Upper lobe of left lung (tissue), 6 donors: ENCODE measurements around the gene BCDIN3D. TPM values are rescaled to one million over a fixed set of nuclear protein-coding genes. Genes with fewer than 3 reads are reported as not detected.
"Not testable (repeated sequence)": the region's sequence is repeated elsewhere in the genome, so short reads cannot be mapped to it uniquely, and the experiment has no call there.

Source experiments
- ATAC-seq, 2 donors: fragments of 200-7000 bp; cut with Tn5 transposase; one replicate each; pipeline ENCODE4 v1.9.1; 2022; ENCODE audit warnings: mild to moderate bottlenecking in 2 of 2, moderate library complexity in 2 of 2; ENCODE audit not compliant: low FRiP score in 2 of 2
- DNase-seq, 2 donors: peaks; one replicate each; pipeline ENCODE4 v3.0.0-alpha.2; 2019 to 2020
- H3K27ac ChIP-seq, 4 donors: fragments of 200-600 bp; sonication (generic); one replicate each; pipeline ENCODE4 v1.5.1; 2016 to 2019
- H3K27me3 ChIP-seq, 4 donors: fragments of 200-600 bp; sonication (generic); one replicate each; pipeline ENCODE4 v1.5.1; 2017 to 2019
- H3K36me3 ChIP-seq, 4 donors: fragments of 200-600 bp; sonication (generic); one replicate each; pipeline ENCODE4 v1.5.1; 2016 to 2019
- H3K4me1 ChIP-seq, 4 donors: fragments of 200-600 bp; sonication (generic); one replicate each; pipeline ENCODE4 v1.5.1; 2018 to 2019
- H3K4me3 ChIP-seq, 4 donors: fragments of 200-600 bp; sonication (generic); one replicate each; pipeline ENCODE4 v1.5.1; 2017 to 2019; ENCODE audit warnings: mild to moderate bottlenecking in 2 of 4, moderate library complexity in 1 of 4
- H3K9me3 ChIP-seq, 4 donors: fragments of 200-600 bp; sonication (generic); one replicate each; pipeline ENCODE4 v1.5.1; 2018 to 2019
- EP300 ChIP-seq, 4 donors: sonication (generic); formaldehyde crosslinking; IDR thresholded peaks; one replicate each; pipeline ENCODE4 v1.5.1; 2017; ENCODE audit warnings: antibody characterized with exemption in 4 of 4, control low read depth in 2 of 4
- POLR2A ChIP-seq, 4 donors: fragments of 450-650 bp; IDR thresholded peaks; one replicate each; pipeline ENCODE4 v1.5.1; 2016 to 2017; ENCODE audit warnings: antibody characterized with exemption in 4 of 4, mild to moderate bottlenecking in 2 of 4
- POLR2AphosphoS5 ChIP-seq, 2 donors: sonication (generic); formaldehyde crosslinking; IDR thresholded peaks; one replicate each; pipeline ENCODE4 v1.5.1; 2017; ENCODE audit warnings: antibody characterized with exemption in 2 of 2
- WGBS, 2 donors: methylation state at CpG; one replicate each; pipeline ENCODE4 v1.1.5; 2017 to 2018; 5-methylcytosine and 5-hydroxymethylcytosine counted together
- total RNA-seq, 6 donors: library from RNA; depleted of rRNA in 4 of 6; stranded (reverse); fragments of >200 nt in 4 of 6; gene quantifications; one replicate each; pipeline versions ENCODE4 v1.1.0 to v1.2.1, GENCODE V29; 2016 to 2021
- TF ChIP-seq, protein P1 (sequence below), 6 experiments: fragments of 450-650 bp in 4 of 6; fragments of 200-600 bp in 2 of 6; sonication (generic) in 2 of 6; IDR thresholded peaks; one replicate each; pipeline ENCODE4 v1.5.1; 2016 to 2019; ENCODE audit warnings: antibody characterized with exemption in 6 of 6
- donor health status: DM: no; HTN: no; CAD: no; lungs with moderate emphysema.
- donor health status: DM: no; HTN: yes; CAD: no; lungs with severe emphysema.

Gene BCDIN3D
- total RNA-seq, 6 donors from 2014 or later: 0.44 to 4.9 (median 4.2) TPM

DNA sequence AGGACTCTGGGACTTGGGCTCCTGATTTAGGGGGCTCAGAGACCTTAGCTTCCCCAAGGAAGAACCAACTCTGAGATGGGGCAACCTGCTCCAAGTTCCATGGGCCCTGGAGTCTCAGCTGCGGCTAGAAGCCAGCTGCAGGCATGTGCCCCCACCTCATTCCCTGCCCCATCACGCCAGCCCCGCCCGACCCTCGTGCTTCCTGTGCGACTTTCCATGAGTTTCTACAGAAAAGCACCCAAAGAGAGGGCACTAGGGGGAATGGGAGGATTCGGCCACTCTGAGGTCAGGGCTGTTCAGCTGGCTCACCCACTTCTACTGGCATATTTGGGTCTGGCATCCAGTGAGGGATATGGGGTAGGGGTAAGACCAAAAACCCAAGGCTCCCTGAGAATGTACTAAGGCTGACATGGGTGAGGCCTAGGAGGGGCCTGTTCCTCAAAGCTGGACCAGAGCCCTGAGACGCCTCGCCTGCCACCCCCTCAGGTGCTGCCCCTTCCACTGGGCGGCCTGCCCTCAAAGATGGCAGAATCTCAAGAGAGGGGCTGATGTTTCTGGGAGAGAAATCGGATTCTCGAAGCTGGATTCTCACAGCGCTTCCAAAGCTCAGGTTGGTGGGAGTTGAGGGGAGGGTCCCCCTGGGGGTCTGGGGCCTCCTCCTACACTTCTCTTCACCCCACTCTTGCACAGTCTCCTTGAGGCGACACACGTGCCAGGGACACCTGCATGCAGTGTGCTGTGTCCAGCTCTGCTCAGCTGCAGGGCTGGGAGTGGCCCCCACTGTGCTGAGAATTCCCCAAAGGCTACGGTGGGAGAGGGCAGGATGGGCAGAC is 38.7 kb upstream of the BCDIN3D start:
- DNase-seq: no peak
- Histone ChIP-seq H3K27ac (no peak overlapping the region), H3K4me1 (no peaks in the 10 kb centered on the region), H3K27me3 (no peaks in the 10 kb centered on the region), H3K36me3 (no peaks in the 10 kb centered on the region), H3K9me3 (no peaks in the 10 kb centered on the region), H3K4me3 (no peak overlapping the region)
- ATAC-seq: no peak
- WGBS, 2 donors: 87 to 96% methylated on average over 10 to 16 of the region's 16 CpGs
- no peak for TF ChIP-seq POLR2A (IDR thresholded peaks at IDR 0.05)
- TF ChIP-seq EP300 (IDR thresholded peaks at IDR 0.05): no peak
- TF ChIP-seq, protein P1, sequence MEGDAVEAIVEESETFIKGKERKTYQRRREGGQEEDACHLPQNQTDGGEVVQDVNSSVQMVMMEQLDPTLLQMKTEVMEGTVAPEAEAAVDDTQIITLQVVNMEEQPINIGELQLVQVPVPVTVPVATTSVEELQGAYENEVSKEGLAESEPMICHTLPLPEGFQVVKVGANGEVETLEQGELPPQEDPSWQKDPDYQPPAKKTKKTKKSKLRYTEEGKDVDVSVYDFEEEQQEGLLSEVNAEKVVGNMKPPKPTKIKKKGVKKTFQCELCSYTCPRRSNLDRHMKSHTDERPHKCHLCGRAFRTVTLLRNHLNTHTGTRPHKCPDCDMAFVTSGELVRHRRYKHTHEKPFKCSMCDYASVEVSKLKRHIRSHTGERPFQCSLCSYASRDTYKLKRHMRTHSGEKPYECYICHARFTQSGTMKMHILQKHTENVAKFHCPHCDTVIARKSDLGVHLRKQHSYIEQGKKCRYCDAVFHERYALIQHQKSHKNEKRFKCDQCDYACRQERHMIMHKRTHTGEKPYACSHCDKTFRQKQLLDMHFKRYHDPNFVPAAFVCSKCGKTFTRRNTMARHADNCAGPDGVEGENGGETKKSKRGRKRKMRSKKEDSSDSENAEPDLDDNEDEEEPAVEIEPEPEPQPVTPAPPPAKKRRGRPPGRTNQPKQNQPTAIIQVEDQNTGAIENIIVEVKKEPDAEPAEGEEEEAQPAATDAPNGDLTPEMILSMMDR (IDR thresholded peaks at IDR 0.05): no peak
- TF ChIP-seq POLR2AphosphoS5 (IDR thresholded peaks at IDR 0.05): no peak

DNA sequence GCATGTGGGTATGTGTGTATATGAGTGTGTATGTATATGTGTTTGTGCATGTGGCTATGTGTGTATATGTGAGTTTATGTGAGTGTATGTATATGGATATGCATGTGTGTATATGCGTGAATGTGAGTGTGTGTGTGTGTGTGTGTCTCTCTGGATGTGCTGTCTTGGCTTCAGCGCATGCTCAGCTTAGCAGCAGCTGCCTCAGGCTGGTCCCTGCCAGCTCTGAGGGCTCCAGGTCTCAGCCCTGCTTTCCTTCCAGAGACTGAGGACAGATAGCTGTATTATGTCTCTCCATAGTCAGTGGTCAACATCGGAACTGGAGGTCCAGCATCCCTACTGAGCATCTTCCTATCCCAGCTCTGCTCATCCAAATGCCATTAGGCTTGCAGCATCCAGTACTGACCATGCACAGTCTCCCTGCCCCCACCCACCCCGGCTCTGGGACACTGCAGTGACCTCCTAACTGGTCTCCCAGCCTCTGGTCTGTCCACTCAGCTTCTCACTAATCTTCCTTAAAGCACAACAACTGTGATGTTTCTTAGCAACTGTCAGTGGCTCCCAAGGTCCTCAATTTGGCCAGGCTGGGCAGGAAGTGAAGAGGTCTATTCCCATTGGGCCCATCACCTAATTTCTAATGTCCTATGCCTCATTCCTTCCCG is 38.0 kb upstream of the BCDIN3D start:
- H3K9me3 ChIP-seq: no peaks in the 10 kb centered on the region
- no peak for ATAC-seq
- TF ChIP-seq EP300 (IDR thresholded peaks at IDR 0.05): no peak
- TF ChIP-seq POLR2AphosphoS5 (IDR thresholded peaks at IDR 0.05): no peak
- TF ChIP-seq, protein P1 (IDR thresholded peaks at IDR 0.05): no peak
- no peak for TF ChIP-seq POLR2A (IDR thresholded peaks at IDR 0.05)
- H3K27me3 ChIP-seq: no peaks in the 10 kb centered on the region
- WGBS, 2 donors: 76 to 84% methylated on average over 5 of the region's 5 CpGs
- H3K4me1 ChIP-seq: no peaks in the 10 kb centered on the region
- no peak for DNase-seq
- H3K4me3 ChIP-seq: no peak overlapping the region
- H3K36me3 ChIP-seq: no peaks in the 10 kb centered on the region
- H3K27ac ChIP-seq: no peak overlapping the region

DNA sequence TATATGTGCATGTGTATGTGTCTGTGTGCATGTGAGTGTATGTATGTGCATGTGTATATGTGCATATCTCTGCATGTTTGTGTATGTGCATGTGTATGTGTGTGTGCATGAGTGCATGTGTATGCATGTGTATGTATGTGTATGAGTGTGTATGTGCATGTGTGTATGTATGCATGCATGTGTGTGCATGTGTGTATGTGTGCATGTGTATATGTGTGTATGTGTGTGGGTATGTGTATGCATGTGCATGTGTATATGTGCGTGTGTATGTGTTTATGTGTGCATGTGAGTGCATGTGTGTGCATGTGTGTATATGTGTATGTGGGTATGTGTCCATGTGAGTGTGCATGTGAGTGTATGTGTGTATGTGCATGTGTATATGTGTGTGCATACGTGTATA is 36.2 kb upstream of the BCDIN3D start:
- ATAC-seq, H3K27me3 ChIP-seq, H3K36me3 ChIP-seq, H3K27ac ChIP-seq, H3K4me3 ChIP-seq, H3K4me1 ChIP-seq, DNase-seq, H3K9me3 ChIP-seq: not testable (repeated sequence)
- WGBS, 2 donors: 79 to 86% methylated on average over 2 of the region's 2 CpGs

DNA sequence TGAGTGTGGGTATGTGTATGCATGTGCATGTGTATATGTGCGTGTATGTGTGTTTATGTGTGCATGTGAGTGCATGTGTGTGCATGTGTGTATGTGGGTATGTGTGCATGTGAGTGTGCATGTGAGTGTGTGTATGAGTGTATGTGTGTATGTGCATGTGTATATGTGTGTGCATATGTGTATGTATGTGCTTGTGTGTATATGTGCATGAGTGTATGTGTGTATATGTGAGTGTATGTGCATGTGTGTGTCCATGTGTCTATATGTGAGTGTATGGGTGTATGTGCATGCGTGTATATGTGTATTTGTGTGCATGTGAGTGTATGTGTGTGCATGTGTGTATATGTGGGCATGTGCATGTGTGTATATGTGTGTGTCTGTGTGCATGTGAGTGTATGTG is 35.1 kb upstream of the BCDIN3D start:
- H3K4me3 ChIP-seq: no peak overlapping the region
- H3K9me3 ChIP-seq: no peaks in the 10 kb centered on the region
- H3K27me3 ChIP-seq: no peaks in the 10 kb centered on the region
- DNase-seq (no peak), ATAC-seq (no peak)
- TF ChIP-seq POLR2A (IDR thresholded peaks at IDR 0.05) (no peak), EP300 (IDR thresholded peaks at IDR 0.05) (no peak), POLR2AphosphoS5 (IDR thresholded peaks at IDR 0.05) (no peak)
- TF ChIP-seq, protein P1 (IDR thresholded peaks at IDR 0.05): no peak
- H3K4me1 ChIP-seq: no peaks in the 10 kb centered on the region
- H3K27ac ChIP-seq: no peak overlapping the region
- WGBS, 2 donors: 80 to 88% methylated on average over 2 of the region's 2 CpGs
- H3K36me3 ChIP-seq: no peaks in the 10 kb centered on the region

DNA sequence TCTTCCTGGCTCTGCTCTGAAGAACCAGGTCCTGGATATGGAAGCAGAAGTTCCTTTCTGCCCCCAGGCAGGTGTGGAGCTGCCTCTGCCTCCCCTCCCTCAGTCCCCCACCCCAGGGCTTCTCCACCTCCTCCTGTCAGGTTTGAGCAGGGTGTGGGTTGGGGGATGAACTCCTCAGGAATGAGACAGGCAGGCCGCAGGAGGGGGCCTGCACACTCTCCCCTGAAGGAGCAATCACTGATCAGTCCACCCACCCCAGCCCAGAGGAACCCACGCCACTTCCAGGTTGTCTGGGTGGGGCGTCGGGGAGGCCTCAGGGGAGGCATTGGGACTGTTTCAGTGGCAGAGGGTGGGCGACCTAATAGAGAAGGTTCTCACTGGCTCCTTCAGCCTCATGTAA is 34.2 kb upstream of the BCDIN3D start:
- Histone ChIP-seq H3K27ac (no peak overlapping the region), H3K36me3 (no peaks in the 10 kb centered on the region), H3K4me3 (no peak overlapping the region), H3K27me3 (no peaks in the 10 kb centered on the region), H3K9me3 (no peaks in the 10 kb centered on the region), H3K4me1 (no peaks in the 10 kb centered on the region)
- no peak for DNase-seq
- ATAC-seq: no peak
- WGBS, 2 donors: 71 to 88% methylated on average over 4 to 5 of the region's 5 CpGs
- TF ChIP-seq POLR2AphosphoS5 (IDR thresholded peaks at IDR 0.05): no peak
- no peak for TF ChIP-seq EP300 (IDR thresholded peaks at IDR 0.05)
- no peak for TF ChIP-seq POLR2A (IDR thresholded peaks at IDR 0.05)
- TF ChIP-seq, protein P1 (IDR thresholded peaks at IDR 0.05): no peak
